Endothelial cell of umbilical vein (primary cell): ENCODE results near the gene CIROP. TPM values are rescaled to one million over a fixed set of nuclear protein-coding genes. Genes with fewer than 3 reads are reported as not detected.

Experiments used
- BruUV-seq: library from RNA; stranded (reverse); fragments of 400-500 nt; replicated peaks from 2 replicates; lab custom pipeline; 2021; lab: Mats Ljungman, UMichigan
- CTCF ChIA-PET: fragments of 300-600, 350-600 bp; sonication (Branson Sonifier 250); formaldehyde crosslinking; loops from one replicate; lab custom pipeline; 2021; ENCODE audit warnings: antibody characterized with exemption, inconsistent platforms; lab: Charles Lee
- POLR2A ChIA-PET: fragments of 300-600, 350-600 bp; sonication (Branson Sonifier 250); formaldehyde crosslinking; loops from one replicate; lab custom pipeline; 2021; ENCODE audit warnings: antibody characterized with exemption, inconsistent platforms; lab: Charles Lee
- DNase-seq: peaks from one replicate; pipeline ENCODE4 v3.0.0-alpha.2; 2011; ENCODE audit warnings: low read depth, low spot score
- FAIRE-seq: peaks from 2 replicates; lab custom pipeline; 2011; peaks lifted over from hg19 to GRCh38; lab: Jason Lieb, UNC
- H2AFZ ChIP-seq: 2 replicates; pipeline ENCODE4 v1.6.0; 2012; ENCODE audit warnings: low read depth, low read length, control low read depth, inconsistent platforms
- H3K27ac ChIP-seq: 2 replicates; pipeline ENCODE4 v1.5.1; 2011; ENCODE audit warnings: low read depth, mild to moderate bottlenecking, control low read depth, low read length, moderate library complexity; ENCODE audit not compliant: insufficient read depth
- H3K27me3 ChIP-seq, 2 experiments: 2 replicates each; pipeline versions ENCODE4 v1.6.0 to v1.6.1; 2011; ENCODE audit warnings: low read length in 2 of 2, mixed read lengths in 1 of 2; ENCODE audit not compliant: control insufficient read depth in 2 of 2, insufficient read depth in 2 of 2
- H3K36me3 ChIP-seq, 2 experiments: 2 replicates in 1 of 2; 3 replicates in 1 of 2; pipeline ENCODE4 v1.5.1; 2011; ENCODE audit warnings: low read length in 2 of 2, mild to moderate bottlenecking in 1 of 2, moderate library complexity in 1 of 2; ENCODE audit not compliant: control insufficient read depth in 2 of 2, insufficient read depth in 2 of 2; ENCODE audit errors: extremely low read depth in 1 of 2
- H3K4me1 ChIP-seq: 3 replicates; pipeline ENCODE4 v1.5.1; 2011; ENCODE audit warnings: mild to moderate bottlenecking, low read length; ENCODE audit not compliant: control insufficient read depth, insufficient read depth; ENCODE audit errors: extremely low read depth
- H3K4me2 ChIP-seq: 2 replicates; pipeline ENCODE4 v1.6.1; 2011; ENCODE audit warnings: low read length, control low read depth, mixed read lengths; ENCODE audit not compliant: insufficient read depth
- H3K4me3 ChIP-seq, 3 experiments: fragments of 200-600 bp in 1 of 3; sonication (generic), shearing (Covaris generic) in 1 of 3; replicated peaks in 1 of 3; 2 replicates each; pipeline ENCODE4 v1.5.1; 2011 to 2016; ENCODE audit warnings: control low read depth in 3 of 3, low read length in 3 of 3, mild to moderate bottlenecking in 2 of 3, inconsistent platforms in 1 of 3, low read depth in 1 of 3, moderate library complexity in 1 of 3; ENCODE audit not compliant: insufficient read depth in 1 of 3
- H3K79me2 ChIP-seq: 2 replicates; pipeline ENCODE4 v1.6.0; 2012; ENCODE audit warnings: low read length, inconsistent platforms; ENCODE audit not compliant: control insufficient read depth, insufficient read depth
- H3K9ac ChIP-seq: replicated peaks from 2 replicates; pipeline ENCODE3; 2011; ENCODE audit warnings: low read length, control low read depth; ENCODE audit not compliant: insufficient read depth; ENCODE audit errors: extremely low read depth
- H3K9me1 ChIP-seq: replicated peaks from 3 replicates; pipeline ENCODE4 v1.6.0; 2011; ENCODE audit warnings: mild to moderate bottlenecking, low read length; ENCODE audit not compliant: control insufficient read depth, insufficient read depth; ENCODE audit errors: extremely low read depth
- H3K9me3 ChIP-seq: replicated peaks from 2 replicates; pipeline ENCODE4 v1.5.1; 2012; ENCODE audit warnings: low read length, inconsistent platforms; ENCODE audit not compliant: control insufficient read depth, insufficient read depth
- H4K20me1 ChIP-seq: replicated peaks from 2 replicates; pipeline ENCODE3; 2011; ENCODE audit warnings: mild to moderate bottlenecking, low read length; ENCODE audit not compliant: control insufficient read depth, insufficient read depth; ENCODE audit errors: extremely low read depth
- CTCF ChIP-seq, 2 donors: IDR thresholded peaks; 1 replicate in 1 of 2; 2 replicates in 1 of 2; pipeline ENCODE4 v1.5.1; 2011; ENCODE audit warnings: low read length in 2 of 2, mild to moderate bottlenecking in 2 of 2, moderate library complexity in 2 of 2, control low read depth in 1 of 2, inconsistent platforms in 1 of 2, low read depth in 1 of 2; ENCODE audit not compliant: insufficient read depth in 1 of 2; ENCODE audit errors: extremely low read depth in 1 of 2
- JUN ChIP-seq: IDR thresholded peaks from 2 replicates; pipeline ENCODE4 v1.6.1; 2011; ENCODE audit warnings: borderline replicate concordance, low read depth; ENCODE audit not compliant: insufficient read length, insufficient read depth
- POLR2A ChIP-seq: IDR thresholded peaks from 2 replicates; pipeline ENCODE4 v1.6.1; 2012; ENCODE audit warnings: low read depth, mild to moderate bottlenecking, control low read depth, low read length
- dilution Hi-C: fragments of 300-500 bp; cut with MboI; formaldehyde crosslinking; loops from one replicate; pipeline ENCODE4 v1.15.0; 2019; ENCODE audit warnings: low sequenced_read_pairs; ENCODE audit not compliant: extremely low pct_ligation_motif_present
- intact Hi-C: fragments of 100-400 bp; cut with micrococcal nuclease; formaldehyde crosslinking; loops from one replicate; pipeline ENCODE4 v1.10.0; 2022
- polyA plus RNA-seq, 4 experiments: library from polyadenylated mRNA; depleted of rRNA in 3 of 4; stranded (reverse) in 3 of 4; unstranded in 1 of 4; fragments of >200 nt; gene quantifications; 2 replicates each; pipeline versions ENCODE4 v1.2.1 to v1.2.3, GENCODE V29; 2011 to 2012; ENCODE audit warnings: missing spikeins in 1 of 4
- total RNA-seq: library from RNA; stranded (reverse); gene quantifications from 2 replicates; pipeline ENCODE4 v1.2.3, GENCODE V29; 2021

Gene CIROP
- total and polyA plus RNA-seq, 2 donors (not counting 3 experiments of a cell fraction or from before 2014, with no cell fraction given), result not detected

GRCh38 chr14:23093526-23093925 lies 11.3 kb downstream of the CIROP start:
- POLR2A ChIA-PET, result no interaction called here
- Histone ChIP-seq H3K4me1 (peaks cover 36% of the 10 kb centered on the region), H3K9me3 (no peaks in the 10 kb centered on the region), H3K9ac (peak overlapping the region; percentile 94), H3K9me1 (no peaks in the 10 kb centered on the region), H4K20me1 (peaks cover 4% of the 10 kb centered on the region), H3K36me3 (peaks cover 12 to 29% of the 10 kb centered on the region in 2 experiments), H3K79me2 (peaks cover 75% of the 10 kb centered on the region), H3K27ac (no peak overlapping the region), H3K4me3 (peak overlapping the region in 2 of 3 experiments; percentile 94 to 99), H3K27me3 (no peaks in the 10 kb centered on the region), H2AFZ (no peak overlapping the region), H3K4me2 (peak overlapping the region; percentile 99)
- DNase-seq, result no peak
- no peak for TF ChIP-seq POLR2A
- no peak for TF ChIP-seq CTCF (IDR thresholded peaks at IDR 0.05; ENCODE audit: extremely low read depth in 1 of 2, insufficient read depth in 1 of 2, low read depth in 1 of 2, low read length in 2 of 2)
- CTCF ChIA-PET, result interaction anchor here (1.4 to 5.1 kb wide), 3 partner anchors 25 to 107 kb away, joined by 3 to 83 read pairs (median 30); no protein-coding TSS in a partner anchor
- intact Hi-C loops, result no loop called here
- BruUV-seq, result no TSS peak
- dilution Hi-C loops, result no loop called here
- no peak for FAIRE-seq

- POLR2A ChIA-PET, result no interaction called here
- CTCF ChIA-PET, result interaction anchor here (1.2 to 4.6 kb wide), 4 partner anchors 12 to 25 kb away, joined by 4 to 43 read pairs (median 18); no protein-coding TSS in a partner anchor
- DNase-seq, result no peak
- intact Hi-C loops, result no loop called here
- Histone ChIP-seq H3K27ac (no peak overlapping the region), H3K9me3 (no peaks in the 10 kb centered on the region), H2AFZ (no peak overlapping the region), H4K20me1 (peaks cover 4% of the 10 kb centered on the region), H3K4me2 (peak overlapping the region; percentile 99), H3K9me1 (no peaks in the 10 kb centered on the region), H3K79me2 (peaks cover 75% of the 10 kb centered on the region), H3K27me3 (no peaks in the 10 kb centered on the region), H3K9ac (no peak overlapping the region), H3K36me3 (peaks cover 12 to 33% of the 10 kb centered on the region in 2 experiments), H3K4me3 (no peak overlapping the region), H3K4me1 (peaks cover 36% of the 10 kb centered on the region)
- no peak for TF ChIP-seq JUN
- BruUV-seq, result TSS peak; percentile 31
- dilution Hi-C loops, result no loop called here
- FAIRE-seq, result no peak
Measured at GRCh38 chr14:23093104-23093503, 11.7 kb downstream of the CIROP start.
